GM20000 (cell line): ENCODE data around the gene TFPT.
"Not testable (repeated sequence)": the region's sequence is repeated elsewhere in the genome, so short reads cannot be mapped to it uniquely, and the experiment has no call there.

Source experiments
- DNase-seq: peaks from one replicate; pipeline ENCODE4 v3.0.0; 2012; ENCODE audit warnings: low spot score
- TF ChIP-seq, protein P1 (sequence below): IDR thresholded peaks from 2 replicates; pipeline ENCODE4 v1.5.1; 2012; ENCODE audit warnings: mild to moderate bottlenecking, control low read depth; ENCODE audit errors: extremely low read depth, missing control alignments

The TFPT gene

DNA sequence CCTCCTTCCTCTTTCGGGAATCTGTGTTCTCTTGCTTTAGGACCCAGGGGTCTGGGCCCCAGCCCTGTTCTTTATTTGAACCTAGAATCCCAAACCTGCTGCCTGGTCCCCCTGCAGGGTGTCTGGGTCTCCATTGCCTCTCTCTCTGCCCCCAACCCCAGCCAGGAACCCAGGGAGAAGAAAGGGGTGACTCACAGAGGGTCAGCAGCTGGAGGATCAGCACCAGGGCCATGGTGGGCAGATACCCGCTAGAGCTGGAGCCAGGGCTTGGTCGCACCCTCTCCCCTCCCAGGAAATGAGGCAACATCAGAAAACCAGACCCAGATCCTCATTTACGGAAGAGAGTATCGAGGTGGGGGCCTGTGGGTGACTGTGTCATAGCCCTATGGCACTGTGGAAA, 14.9 kb downstream of the TFPT start, which contains the start of gene OSCAR:
OSCAR (minus strand) TSS at position 243 of the 400 bp plus-strand sequence; CDS start at position 232, 11 bp downstream.
- no peak for DNase-seq
- TF ChIP-seq, protein P1, sequence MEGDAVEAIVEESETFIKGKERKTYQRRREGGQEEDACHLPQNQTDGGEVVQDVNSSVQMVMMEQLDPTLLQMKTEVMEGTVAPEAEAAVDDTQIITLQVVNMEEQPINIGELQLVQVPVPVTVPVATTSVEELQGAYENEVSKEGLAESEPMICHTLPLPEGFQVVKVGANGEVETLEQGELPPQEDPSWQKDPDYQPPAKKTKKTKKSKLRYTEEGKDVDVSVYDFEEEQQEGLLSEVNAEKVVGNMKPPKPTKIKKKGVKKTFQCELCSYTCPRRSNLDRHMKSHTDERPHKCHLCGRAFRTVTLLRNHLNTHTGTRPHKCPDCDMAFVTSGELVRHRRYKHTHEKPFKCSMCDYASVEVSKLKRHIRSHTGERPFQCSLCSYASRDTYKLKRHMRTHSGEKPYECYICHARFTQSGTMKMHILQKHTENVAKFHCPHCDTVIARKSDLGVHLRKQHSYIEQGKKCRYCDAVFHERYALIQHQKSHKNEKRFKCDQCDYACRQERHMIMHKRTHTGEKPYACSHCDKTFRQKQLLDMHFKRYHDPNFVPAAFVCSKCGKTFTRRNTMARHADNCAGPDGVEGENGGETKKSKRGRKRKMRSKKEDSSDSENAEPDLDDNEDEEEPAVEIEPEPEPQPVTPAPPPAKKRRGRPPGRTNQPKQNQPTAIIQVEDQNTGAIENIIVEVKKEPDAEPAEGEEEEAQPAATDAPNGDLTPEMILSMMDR, result no peak

DNA sequence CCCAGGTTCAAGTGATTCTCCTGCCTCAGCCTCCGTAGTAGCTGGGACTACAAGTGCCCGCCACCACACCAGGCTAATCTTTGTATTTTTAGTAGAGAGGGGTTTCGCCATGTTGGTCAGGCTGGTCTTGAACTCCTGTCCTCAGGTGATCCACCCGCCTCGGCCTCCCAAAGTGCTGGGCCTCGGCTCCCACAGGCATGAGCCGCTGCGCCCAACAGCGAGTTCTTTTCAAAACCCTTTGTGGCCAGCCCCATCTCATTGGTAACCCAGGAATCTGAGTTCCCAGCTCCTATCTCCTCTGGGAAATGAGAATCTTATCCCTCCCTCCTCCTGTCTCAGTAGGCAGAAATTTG, 15.6 kb downstream of the TFPT start:
- DNase-seq, result not testable (repeated sequence)

DNA sequence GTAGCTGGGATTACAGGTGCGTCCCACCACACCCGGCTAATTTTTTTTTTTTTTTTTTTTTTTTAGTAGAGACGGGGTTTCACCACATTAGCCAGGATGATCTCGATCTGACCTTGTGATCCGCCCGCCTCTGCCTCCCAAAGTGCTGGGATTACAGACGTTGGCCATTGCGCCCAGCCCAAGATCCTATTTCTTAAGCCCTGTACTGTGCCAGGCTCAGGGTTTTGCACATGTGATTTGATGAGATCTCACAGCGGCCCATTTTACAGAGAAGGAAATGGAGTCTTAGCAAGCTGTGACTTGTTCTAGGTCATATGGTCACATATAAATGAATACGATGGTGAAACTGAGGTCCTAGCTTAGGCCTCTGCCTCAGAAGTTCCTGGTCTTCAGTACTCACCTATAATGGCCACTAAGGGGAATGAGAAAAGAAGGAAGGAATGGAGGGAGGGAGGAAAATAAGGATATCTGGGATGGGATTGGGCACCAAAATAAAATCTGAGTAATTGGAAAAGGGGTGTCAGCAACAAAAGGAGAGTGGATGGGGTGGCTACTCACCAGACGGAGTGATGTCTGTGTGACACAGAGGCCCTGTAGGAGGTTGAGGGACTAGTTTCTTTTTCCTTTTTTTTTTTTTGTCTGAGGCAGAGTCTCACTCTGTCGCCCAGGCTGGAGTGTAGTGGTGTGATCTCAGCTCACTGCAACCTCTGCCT, 16.1 kb downstream of the TFPT start:
- no peak for DNase-seq
- TF ChIP-seq, protein P1, result no peak

DNA sequence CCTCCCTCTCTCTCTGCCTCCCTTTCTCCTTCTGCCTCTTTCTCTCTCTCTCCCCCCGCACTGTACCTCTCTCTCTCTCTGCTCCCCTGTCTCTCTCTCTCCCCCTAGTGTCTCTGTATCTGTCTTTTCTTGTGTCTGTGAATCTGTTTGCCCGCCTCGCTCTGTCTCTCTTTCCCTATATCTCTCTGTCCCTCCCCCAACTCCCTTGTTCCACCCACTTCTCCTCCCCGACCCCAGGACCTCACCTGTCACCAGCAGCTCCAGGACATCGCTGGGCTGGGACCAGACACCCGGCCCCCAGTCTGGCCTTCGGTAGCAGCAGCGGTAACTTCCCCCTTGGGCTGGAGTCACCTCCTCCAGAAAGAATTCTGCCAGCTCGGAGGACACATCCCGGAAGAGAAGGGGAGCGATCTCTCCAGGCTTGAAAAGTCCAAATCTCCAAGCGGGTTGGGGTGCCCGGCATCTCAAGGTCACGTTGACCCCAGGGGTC, 18.8 kb downstream of the TFPT start:
- DNase-seq, result peak; percentile 53
- TF ChIP-seq, protein P1, result peak; percentile 24

DNA sequence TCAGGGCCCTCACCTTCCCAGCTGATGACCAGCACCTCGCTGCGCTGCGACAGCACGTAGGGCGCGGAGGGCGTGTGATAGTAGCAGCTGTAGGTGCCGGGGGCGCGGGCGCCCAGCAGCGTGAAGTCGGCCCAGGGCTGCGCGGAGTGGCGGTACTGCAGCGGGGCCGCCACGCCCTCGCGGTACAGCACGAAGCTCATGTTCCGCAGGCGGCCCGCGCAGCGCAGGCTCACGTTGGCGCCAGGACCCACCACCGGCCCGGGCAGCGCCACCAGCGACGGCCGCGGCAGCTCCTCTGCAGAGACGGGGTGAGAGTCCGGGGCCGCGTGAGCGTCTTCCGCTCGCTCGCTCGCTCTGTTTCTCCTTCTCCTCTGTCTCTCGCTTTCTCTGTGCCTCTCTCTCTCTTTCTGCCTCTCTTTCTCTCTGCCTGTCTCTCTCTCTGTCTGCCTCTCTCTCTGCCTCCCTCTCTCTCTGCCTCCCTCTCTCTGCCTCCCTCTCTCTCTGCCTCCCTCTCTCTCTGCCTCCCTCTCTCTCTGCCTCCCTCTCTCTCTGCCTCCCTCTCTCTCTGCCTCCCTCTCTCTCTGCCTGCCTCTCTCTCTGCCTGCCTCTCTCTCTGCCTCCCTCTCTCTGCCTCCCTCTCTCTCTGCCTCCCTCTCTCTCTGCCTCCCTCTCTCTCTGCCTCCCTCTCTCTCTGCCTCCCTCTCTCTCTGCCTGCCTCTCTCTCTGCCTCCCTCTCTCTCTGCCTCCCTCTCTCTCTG, 19.4 kb downstream of the TFPT start:
- peak; percentile 76 for DNase-seq

DNA sequence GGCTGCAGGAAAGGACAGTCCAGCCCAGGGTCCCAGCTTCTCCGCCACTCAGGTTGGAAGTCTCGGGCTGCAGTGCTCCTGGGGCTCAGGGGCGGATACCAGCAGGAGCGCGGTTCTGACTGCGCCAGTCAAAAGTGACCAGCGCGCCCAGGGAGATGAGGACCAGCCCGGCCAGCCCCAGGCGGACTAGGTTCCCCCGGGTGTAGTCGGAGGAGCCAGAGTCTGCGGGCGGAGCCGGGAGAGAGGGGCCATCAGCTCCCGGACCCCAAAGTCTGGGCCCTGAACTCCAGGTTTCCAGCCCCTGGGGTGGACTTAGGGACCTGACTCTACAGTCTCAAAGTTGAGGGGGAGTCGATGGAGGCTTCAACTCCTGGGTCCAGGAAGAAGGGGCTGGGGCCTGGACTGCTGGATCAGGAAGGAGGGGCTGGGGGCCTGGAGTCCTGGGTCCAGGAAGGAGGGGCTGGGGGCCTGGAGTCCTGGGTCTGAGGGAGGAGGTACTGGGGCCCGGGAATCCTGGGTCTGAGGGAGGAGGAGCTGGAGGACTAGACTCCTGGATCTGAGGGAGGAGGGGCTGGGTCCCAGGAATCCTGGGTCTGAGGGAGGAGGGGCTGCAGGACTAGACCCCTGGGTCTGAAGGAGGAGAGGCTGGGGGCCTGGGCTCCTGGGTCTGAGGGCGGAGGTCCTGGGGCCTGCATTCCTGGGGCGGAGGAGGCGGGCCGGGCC, 20.2 kb downstream of the TFPT start:
- TF ChIP-seq, protein P1, result no peak
- no peak for DNase-seq

DNA sequence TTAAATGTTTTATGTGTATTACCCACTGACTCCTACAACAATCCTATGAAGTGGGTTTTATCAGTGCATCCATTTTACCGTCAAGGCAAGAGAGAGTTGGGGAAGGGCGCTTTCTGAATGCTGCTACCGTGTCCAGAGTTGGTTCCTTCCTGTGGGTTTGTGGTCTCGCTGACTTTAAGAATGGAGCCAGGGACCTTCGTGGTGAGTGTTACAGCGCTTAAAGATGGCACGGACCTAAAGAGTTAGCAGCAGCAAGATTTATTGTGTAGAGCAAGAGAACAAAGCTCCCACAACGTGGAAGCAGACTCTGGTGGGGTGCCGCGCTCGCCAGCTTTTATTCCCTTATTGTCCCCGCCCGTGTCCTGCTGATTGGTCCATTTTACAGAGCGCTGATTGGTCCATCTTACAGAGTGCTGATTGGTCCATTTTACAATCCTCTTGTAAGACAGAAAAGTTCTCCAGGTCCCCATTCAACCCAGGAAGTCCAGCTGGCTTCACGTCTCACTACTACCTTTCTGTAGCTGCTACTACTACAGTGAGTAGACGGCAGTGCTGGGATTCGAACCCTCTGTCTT, 20.9 kb downstream of the TFPT start:
- no peak for DNase-seq
- TF ChIP-seq, protein P1, result no peak

DNA sequence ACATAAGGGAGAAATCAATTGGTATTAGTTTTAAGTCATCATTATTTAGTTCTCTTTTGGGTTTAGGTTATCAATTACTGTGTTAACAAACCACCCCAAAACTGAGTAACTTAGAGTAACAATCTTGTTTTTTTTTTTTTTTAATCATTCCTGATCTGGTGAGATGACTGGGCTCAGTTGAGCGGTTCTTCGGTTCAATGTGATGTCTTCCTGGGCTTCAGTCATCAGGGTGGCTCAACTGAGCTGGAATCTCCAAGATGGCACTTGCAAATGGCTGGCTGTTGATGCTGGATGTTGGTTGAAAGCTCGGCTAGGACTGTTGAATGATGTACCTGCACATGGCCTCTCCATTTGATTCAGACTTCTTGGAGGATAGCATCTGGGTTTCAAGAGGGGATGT, 31.0 kb downstream of the TFPT start:
- no peak for DNase-seq
- TF ChIP-seq, protein P1, result no peak
